H9 (cell line): ENCODE results near the gene DESI2. TPM values are rescaled to one million over a fixed set of nuclear protein-coding genes. Genes with fewer than 3 reads are reported as not detected.

ENCODE experiments used
- DNase-seq: peaks from one replicate; pipeline ENCODE4 v3.0.0-alpha.2; 2017
- H2AFZ ChIP-seq: one replicate; pipeline ENCODE4 v1.6.1; 2013; ENCODE audit warnings: mild to moderate bottlenecking, low read length, control low read depth, moderate library complexity
- H2AK5ac ChIP-seq: 2 replicates; pipeline ENCODE4 v1.6.1; 2013; ENCODE audit warnings: low read length, control low read depth, mixed read lengths; ENCODE audit not compliant: insufficient read length
- H2BK120ac ChIP-seq: one replicate; pipeline ENCODE4 v1.6.1; 2013; ENCODE audit warnings: low read depth, mild to moderate bottlenecking, low read length, control low read depth, inconsistent platforms; ENCODE audit not compliant: poor library complexity, severe bottlenecking
- H2BK12ac ChIP-seq: 2 replicates; pipeline ENCODE4 v1.6.1; 2013; ENCODE audit warnings: low read length, control low read depth, mixed read lengths, low read depth; ENCODE audit not compliant: insufficient read length
- H2BK15ac ChIP-seq: 2 replicates; pipeline ENCODE4 v1.6.1; 2013; ENCODE audit warnings: low read depth, low read length, control low read depth
- H2BK20ac ChIP-seq: one replicate; pipeline ENCODE4 v1.6.1; 2013; ENCODE audit warnings: low read depth, mild to moderate bottlenecking, low read length, control low read depth, inconsistent platforms; ENCODE audit not compliant: poor library complexity, severe bottlenecking
- H2BK5ac ChIP-seq: 2 replicates; pipeline ENCODE4 v1.6.1; 2013; ENCODE audit warnings: low read length, control low read depth, mixed read lengths; ENCODE audit not compliant: insufficient read length
- H3K14ac ChIP-seq: 2 replicates; pipeline ENCODE4 v1.6.1; 2013; ENCODE audit warnings: low read length, control low read depth; ENCODE audit not compliant: insufficient read depth
- H3K18ac ChIP-seq: 2 replicates; pipeline ENCODE4 v1.6.1; 2013; ENCODE audit warnings: low read depth, mild to moderate bottlenecking, mixed read lengths, low read length, control low read depth; ENCODE audit not compliant: insufficient read length
- H3K23ac ChIP-seq: 2 replicates; pipeline ENCODE4 v1.6.1; 2013; ENCODE audit warnings: low read length, control low read depth, mixed read lengths, low read depth; ENCODE audit not compliant: insufficient read length
- H3K23me2 ChIP-seq: 2 replicates; pipeline ENCODE4 v1.6.1; 2013; ENCODE audit warnings: low read depth, mild to moderate bottlenecking, mixed read lengths, low read length, control low read depth; ENCODE audit not compliant: insufficient read length, poor library complexity, severe bottlenecking
- H3K27ac ChIP-seq: 2 replicates; pipeline ENCODE4 v1.5.1; 2013; ENCODE audit warnings: low read length, control low read depth, mixed read lengths, low read depth; ENCODE audit not compliant: insufficient read length
- H3K27me3 ChIP-seq: 2 replicates; pipeline ENCODE4 v1.6.1; 2013; ENCODE audit warnings: low read length, control low read depth, inconsistent platforms; ENCODE audit not compliant: insufficient read depth
- H3K4ac ChIP-seq: 2 replicates; pipeline ENCODE4 v1.6.1; 2013; ENCODE audit warnings: low read depth, mild to moderate bottlenecking, control low read depth, inconsistent platforms, low read length, moderate library complexity
- H3K4me1 ChIP-seq: 2 replicates; pipeline ENCODE4 v1.6.1; 2013; ENCODE audit warnings: low read length, control low read depth, inconsistent platforms; ENCODE audit not compliant: insufficient read depth
- H3K4me2 ChIP-seq: 2 replicates; pipeline ENCODE4 v1.6.1; 2013; ENCODE audit warnings: low read length, control low read depth, mixed read lengths; ENCODE audit not compliant: insufficient read length, insufficient read depth
- H3K56ac ChIP-seq: 2 replicates; pipeline ENCODE4 v1.6.1; 2013; ENCODE audit warnings: low read depth, mild to moderate bottlenecking, mixed read lengths, low read length, control low read depth; ENCODE audit not compliant: insufficient read length
- H3K79me1 ChIP-seq: 2 replicates; pipeline ENCODE4 v1.6.1; 2013; ENCODE audit warnings: low read depth, mild to moderate bottlenecking, moderate library complexity, low read length, control low read depth, inconsistent platforms; ENCODE audit not compliant: insufficient read depth, poor library complexity, severe bottlenecking
- H3K79me2 ChIP-seq: 2 replicates; pipeline ENCODE4 v1.6.1; 2013; ENCODE audit warnings: low read length, control low read depth, inconsistent platforms; ENCODE audit not compliant: insufficient read depth
- H3K9ac ChIP-seq: 2 replicates; pipeline ENCODE4 v1.6.1; 2013; ENCODE audit warnings: low read length, control low read depth, mixed read lengths; ENCODE audit not compliant: insufficient read length; ENCODE audit errors: extremely low read depth
- H3K9me3 ChIP-seq: one replicate; pipeline ENCODE4 v1.6.1; 2013; ENCODE audit warnings: low read depth, low read length, inconsistent platforms; ENCODE audit not compliant: control insufficient read depth
- H3T11ph ChIP-seq: one replicate; pipeline ENCODE4 v1.6.1; 2013; ENCODE audit warnings: mild to moderate bottlenecking, low read length, control low read depth, inconsistent platforms
- H4K20me1 ChIP-seq: one replicate; pipeline ENCODE4 v1.6.1; 2013; ENCODE audit not compliant: control insufficient read depth, insufficient read length, insufficient read depth
- H4K5ac ChIP-seq: 2 replicates; pipeline ENCODE4 v1.6.1; 2013; ENCODE audit warnings: low read depth, mild to moderate bottlenecking, mixed read lengths, low read length, control low read depth; ENCODE audit not compliant: insufficient read length
- H4K8ac ChIP-seq: replicated peaks from 2 replicates; pipeline ENCODE4 v1.6.1; 2013; ENCODE audit warnings: low read length, control low read depth, mixed read lengths, low read depth; ENCODE audit not compliant: insufficient read length
- H4K91ac ChIP-seq: 2 replicates; pipeline ENCODE4 v1.6.1; 2013; ENCODE audit warnings: low read depth, mild to moderate bottlenecking, moderate library complexity, mixed read lengths, low read length, control low read depth; ENCODE audit not compliant: insufficient read length
- H3K27ac Mint-ChIP-seq, 3 experiments: 2 replicates in 2 of 3; 3 replicates in 1 of 3; pipeline ENCODE4 v1.8.0; 2020 to 2021; ENCODE audit warnings: mixed read lengths in 3 of 3, mild to moderate bottlenecking in 1 of 3, moderate library complexity in 1 of 3
- H3K27me3 Mint-ChIP-seq: 2 replicates; pipeline ENCODE4 v1.8.0; 2021; ENCODE audit warnings: low read depth, mild to moderate bottlenecking, moderate library complexity, mixed read lengths
- H3K36me3 Mint-ChIP-seq, 3 experiments: 2 replicates in 2 of 3; 3 replicates in 1 of 3; pipeline ENCODE4 v1.8.0; 2020 to 2021; ENCODE audit warnings: low read depth in 3 of 3, mixed read lengths in 3 of 3; ENCODE audit not compliant: insufficient read depth in 1 of 3
- H3K4me1 Mint-ChIP-seq, 2 experiments: 2 replicates each; pipeline ENCODE4 v1.8.0; 2020; ENCODE audit warnings: mixed read lengths in 2 of 2
- H3K4me3 Mint-ChIP-seq, 2 experiments: 2 replicates in 1 of 2; 3 replicates in 1 of 2; pipeline ENCODE4 v1.8.0; 2020 to 2021; ENCODE audit warnings: mild to moderate bottlenecking in 2 of 2, mixed read lengths in 2 of 2, moderate library complexity in 1 of 2
- H3K9me3 Mint-ChIP-seq, 2 experiments: 2 replicates in 1 of 2; 3 replicates in 1 of 2; pipeline ENCODE4 v1.8.0; 2020; ENCODE audit warnings: mild to moderate bottlenecking in 2 of 2, mixed read lengths in 2 of 2, moderate library complexity in 1 of 2
- CTCF ChIP-seq: fragments of 200-600 bp; sonication (generic); conservative IDR thresholded peaks from 3 replicates; pipeline ENCODE4 v1.8.0; 2021; ENCODE audit warnings: antibody characterized with exemption, mild to moderate bottlenecking
- WGBS: extraction: QIAGEN DNeasy Blood & Tissue Kit; methylation state at CpG from one replicate; pipeline ENCODE4 v1.1.7; 2013; ENCODE audit warnings: missing lambda C conversion rate, low lambda C conversion rate, mixed read lengths; ENCODE audit not compliant: insufficient read length; ENCODE audit errors: extremely low coverage; 5-methylcytosine and 5-hydroxymethylcytosine counted together
- total RNA-seq: library from RNA; stranded (reverse); gene quantifications from 2 replicates; pipeline ENCODE4 v1.2.1, GENCODE V29; 2021

DESI2 gene
- total RNA-seq, 1 experiment from 2014 or later = 89.9 TPM

- Histone ChIP-seq H3K9ac (no peak overlapping the region), H3K56ac (no peak overlapping the region), H3K14ac (no peak overlapping the region), H4K5ac (no peak overlapping the region), H3T11ph (no peak overlapping the region), H3K23me2 (peaks cover 4% of the 10 kb centered on the region), H4K8ac (no peak overlapping the region), H2BK120ac (no peak overlapping the region), H3K79me1 (no peaks in the 10 kb centered on the region), H2BK20ac (no peak overlapping the region), H2BK12ac (no peak overlapping the region), H3K4ac (no peak overlapping the region), H3K27ac (no peak overlapping the region), H3K4me1 (no peaks in the 10 kb centered on the region), H4K20me1 (no peaks in the 10 kb centered on the region), H4K91ac (no peak overlapping the region), H3K27me3 (no peaks in the 10 kb centered on the region), H3K4me2 (no peak overlapping the region), H3K23ac (no peak overlapping the region), H2AFZ (no peak overlapping the region), H2AK5ac (no peak overlapping the region), H3K79me2 (no peaks in the 10 kb centered on the region), H3K9me3 (no peaks in the 10 kb centered on the region), H2BK15ac (no peak overlapping the region), H2BK5ac (no peak overlapping the region), H3K18ac (no peak overlapping the region)
- Mint-ChIP-seq H3K4me1 (peaks cover 39 to 42% of the 10 kb centered on the region in 2 experiments), H3K36me3 (peaks cover 3 to 13% (median 5%) of the 10 kb centered on the region in 3 experiments; a peak in 3 of 7 replicates), H3K4me3 (no peak overlapping the region), H3K27ac (no peak overlapping the region), H3K9me3 (peaks cover 2 to 10% of the 10 kb centered on the region in 2 experiments; a peak in 3 of 5 replicates), H3K27me3 (peaks cover 29% of the 10 kb centered on the region)
- TF ChIP-seq CTCF = no peak
- no CpG with 5 or more reads among the region's 15 CpGs for WGBS
- no peak for DNase-seq
Observed at GRCh38 chr1:244732851-244733450, 80.0 kb downstream of the DESI2 start.
